Activated T-cell treated with anti-CD3 and anti-CD28 coated beads, Interleukin-2, amount 50 U/mL, for 4 hours (primary cell): ENCODE results near the gene ATP5F1D. TPM values are rescaled to one million over a fixed set of nuclear protein-coding genes. Genes with fewer than 3 reads are reported as not detected.

ENCODE experiments used
- ATAC-seq, 2 donors: fragments of 200-7000 bp; cut with Tn5 transposase; one replicate each; pipeline ENCODE4 v1.10.0; 2021
- DNase-seq: peaks from one replicate; pipeline ENCODE4 v3.0.0-alpha.2; 2020
- H3K27me3 Mint-ChIP-seq: one replicate; pipeline ENCODE4 v1.8.0; 2021; ENCODE audit warnings: low read depth, mixed read lengths
- H3K36me3 Mint-ChIP-seq: one replicate; pipeline ENCODE4 v1.8.0; 2022; ENCODE audit warnings: mixed read lengths; ENCODE audit not compliant: insufficient read depth
- H3K4me1 Mint-ChIP-seq: one replicate; pipeline ENCODE4 v1.8.0; 2021; ENCODE audit warnings: low read depth, mixed read lengths
- H3K4me3 Mint-ChIP-seq: one replicate; pipeline ENCODE4 v1.8.0; 2021; ENCODE audit warnings: mild to moderate bottlenecking, moderate library complexity, mixed read lengths
- H3K9me3 Mint-ChIP-seq: one replicate; pipeline ENCODE4 v1.8.0; 2021; ENCODE audit warnings: mixed read lengths
- total RNA-seq, 3 donors: library from RNA; stranded (reverse); gene quantifications; one replicate each; pipeline ENCODE4 v1.2.1, GENCODE V29; 2021

The ATP5F1D gene
- total RNA-seq, 3 donors from 2014 or later: 259 to 434 (median 312) TPM

DNA sequence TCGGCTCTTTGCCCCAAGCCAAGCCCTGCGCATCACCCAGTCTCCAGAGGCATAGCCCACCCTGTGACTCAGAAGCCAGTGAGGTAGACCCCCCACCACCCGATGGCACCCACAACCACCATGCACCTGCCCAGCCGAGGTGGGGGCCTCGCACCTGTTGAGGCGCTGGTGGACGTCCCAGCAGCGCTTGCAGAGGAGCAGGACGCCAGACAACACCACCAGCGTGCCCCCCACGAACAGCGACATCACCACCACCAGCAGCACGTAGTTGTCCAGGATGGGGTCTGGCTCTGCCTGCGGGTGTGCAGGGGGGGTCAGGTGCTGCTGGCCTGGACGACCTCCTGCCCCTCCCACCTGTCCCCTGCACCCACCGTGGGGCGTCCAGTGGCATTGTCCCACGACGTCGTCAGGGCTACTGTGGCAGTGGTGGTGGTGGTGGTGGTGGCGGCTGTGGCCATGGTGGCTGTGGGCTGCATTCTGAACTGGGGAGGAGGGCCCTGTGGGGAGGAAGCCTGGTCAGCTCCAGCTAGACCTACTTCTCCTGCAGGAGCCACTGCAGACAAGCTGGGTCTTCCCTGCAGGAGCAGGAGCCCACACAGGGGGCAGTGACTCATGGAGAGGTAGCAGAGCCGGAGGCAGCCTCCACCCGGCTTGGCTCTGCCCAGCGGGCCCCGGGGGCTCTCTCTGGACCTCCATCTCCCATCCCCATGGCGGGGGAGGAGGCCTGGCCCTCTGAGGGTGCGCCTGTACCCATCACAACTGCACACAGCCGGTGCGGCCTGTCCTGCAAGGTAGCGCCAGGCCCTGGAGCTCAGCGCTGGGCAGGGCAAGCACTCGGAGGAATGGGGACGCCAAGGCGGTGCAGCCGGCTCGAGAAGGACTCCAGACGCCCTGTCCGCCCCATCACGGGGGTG lies 5.7 kb upstream of the ATP5F1D start:
- Mint-ChIP-seq H3K36me3 (no peaks in the 10 kb centered on the region), H3K4me3 (no peak overlapping the region), H3K9me3 (no peaks in the 10 kb centered on the region), H3K4me1 (peaks cover 17% of the 10 kb centered on the region), H3K27me3 (peaks cover 7% of the 10 kb centered on the region)
- no peak for DNase-seq
- ATAC-seq: no peak

DNA sequence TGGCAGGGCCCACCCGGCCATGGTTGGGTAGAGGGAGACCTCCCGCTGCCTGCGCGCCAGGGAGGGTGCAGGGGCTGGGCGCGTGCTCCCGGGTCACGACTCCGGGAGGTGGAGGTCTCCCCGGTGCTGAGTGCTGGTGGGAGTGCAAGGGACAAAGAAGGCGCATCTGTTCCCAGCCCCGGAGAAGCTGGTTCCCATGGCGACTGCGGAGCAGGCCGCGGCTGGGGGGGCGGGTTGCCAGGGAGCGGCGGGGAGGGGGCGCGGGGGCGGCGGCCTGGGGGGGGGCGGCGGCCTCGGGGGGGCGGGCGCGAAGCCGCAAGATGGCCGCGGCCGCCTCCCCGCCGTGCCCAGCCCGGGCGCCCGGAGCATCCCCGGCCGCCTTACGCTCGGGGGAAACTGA lies 5.0 kb upstream of the ATP5F1D start:
- no peak overlapping the region for H3K4me3 Mint-ChIP-seq
- peaks cover 23% of the 10 kb centered on the region for H3K4me1 Mint-ChIP-seq
- H3K9me3 Mint-ChIP-seq: no peaks in the 10 kb centered on the region
- DNase-seq (no peak), ATAC-seq (no peak)
- peaks cover 7% of the 10 kb centered on the region for H3K27me3 Mint-ChIP-seq
- H3K36me3 Mint-ChIP-seq: no peaks in the 10 kb centered on the region

DNA sequence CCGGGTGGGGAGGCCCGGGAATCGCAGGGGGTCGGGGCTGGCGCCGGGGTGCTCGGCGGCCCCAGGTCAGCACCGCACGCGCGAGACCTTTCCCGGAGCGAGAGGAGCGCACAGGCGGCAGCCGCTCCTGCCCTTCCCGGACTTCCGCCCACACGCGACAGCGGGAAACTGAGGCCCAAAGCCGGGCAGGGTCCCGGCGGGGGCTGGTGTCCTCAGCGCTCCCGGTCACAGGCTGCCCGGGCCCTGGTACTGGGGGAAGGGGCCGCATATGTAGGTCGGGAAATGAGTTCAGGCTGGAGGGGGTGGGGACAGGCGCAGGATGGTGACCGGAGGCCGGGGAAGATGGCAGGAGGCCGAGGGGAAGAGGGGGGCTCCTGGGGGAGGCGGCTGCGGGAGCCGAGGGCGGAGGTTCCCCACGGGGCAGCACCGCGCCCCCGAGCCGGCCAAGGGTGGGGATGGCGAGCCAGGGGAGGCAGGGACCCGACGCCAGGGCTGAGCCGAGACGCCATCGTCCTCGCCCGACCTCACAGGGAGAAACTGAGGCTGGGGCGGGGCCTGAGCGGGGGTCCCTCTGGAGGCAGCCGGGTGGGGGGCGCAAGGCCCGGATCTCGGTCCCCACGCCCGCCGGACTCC lies 4.4 kb upstream of the ATP5F1D start:
- ATAC-seq (no peak), DNase-seq (no peak)
- Mint-ChIP-seq H3K4me1 (peaks cover 23% of the 10 kb centered on the region), H3K27me3 (peaks cover 7% of the 10 kb centered on the region), H3K36me3 (no peaks in the 10 kb centered on the region), H3K4me3 (no peak overlapping the region), H3K9me3 (no peaks in the 10 kb centered on the region)

DNA sequence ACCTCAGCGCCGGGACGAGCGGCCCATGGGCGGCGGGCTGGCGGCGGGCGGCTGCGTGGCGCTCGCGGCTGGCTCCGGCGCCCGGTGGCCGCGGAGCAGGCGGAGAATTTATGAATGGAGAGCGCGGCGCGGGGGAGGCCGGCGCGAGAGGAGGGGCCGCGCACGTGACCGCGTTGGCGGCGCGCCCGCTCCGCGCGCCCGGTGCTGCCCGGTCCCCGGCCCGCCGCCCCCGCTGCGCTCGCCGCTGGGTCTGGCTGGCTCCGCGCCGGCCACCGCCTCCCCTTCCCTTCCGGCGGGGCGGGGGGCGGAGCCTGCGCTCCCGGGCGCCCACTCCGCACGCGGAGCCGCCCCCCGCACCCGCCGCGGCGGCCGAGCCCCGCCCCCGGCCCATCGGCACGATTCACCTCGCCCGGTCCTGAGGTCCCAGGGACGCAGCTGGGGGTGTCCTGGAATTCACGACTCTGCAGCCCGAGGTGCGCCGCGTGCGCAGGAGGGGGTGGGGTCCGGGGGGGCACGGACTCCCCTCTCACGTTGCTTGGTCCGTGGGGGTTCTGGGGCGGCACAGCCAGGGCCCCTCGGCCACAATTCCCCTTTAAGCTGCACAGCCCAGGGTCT lies 3.7 kb upstream of the ATP5F1D start, which contains the start of gene CBARP:
CBARP (minus strand) TSS at position 252 of the 615 bp plus-strand sequence. CDS start 1,905 bp downstream, outside the sequence.
- no peak for DNase-seq

DNA sequence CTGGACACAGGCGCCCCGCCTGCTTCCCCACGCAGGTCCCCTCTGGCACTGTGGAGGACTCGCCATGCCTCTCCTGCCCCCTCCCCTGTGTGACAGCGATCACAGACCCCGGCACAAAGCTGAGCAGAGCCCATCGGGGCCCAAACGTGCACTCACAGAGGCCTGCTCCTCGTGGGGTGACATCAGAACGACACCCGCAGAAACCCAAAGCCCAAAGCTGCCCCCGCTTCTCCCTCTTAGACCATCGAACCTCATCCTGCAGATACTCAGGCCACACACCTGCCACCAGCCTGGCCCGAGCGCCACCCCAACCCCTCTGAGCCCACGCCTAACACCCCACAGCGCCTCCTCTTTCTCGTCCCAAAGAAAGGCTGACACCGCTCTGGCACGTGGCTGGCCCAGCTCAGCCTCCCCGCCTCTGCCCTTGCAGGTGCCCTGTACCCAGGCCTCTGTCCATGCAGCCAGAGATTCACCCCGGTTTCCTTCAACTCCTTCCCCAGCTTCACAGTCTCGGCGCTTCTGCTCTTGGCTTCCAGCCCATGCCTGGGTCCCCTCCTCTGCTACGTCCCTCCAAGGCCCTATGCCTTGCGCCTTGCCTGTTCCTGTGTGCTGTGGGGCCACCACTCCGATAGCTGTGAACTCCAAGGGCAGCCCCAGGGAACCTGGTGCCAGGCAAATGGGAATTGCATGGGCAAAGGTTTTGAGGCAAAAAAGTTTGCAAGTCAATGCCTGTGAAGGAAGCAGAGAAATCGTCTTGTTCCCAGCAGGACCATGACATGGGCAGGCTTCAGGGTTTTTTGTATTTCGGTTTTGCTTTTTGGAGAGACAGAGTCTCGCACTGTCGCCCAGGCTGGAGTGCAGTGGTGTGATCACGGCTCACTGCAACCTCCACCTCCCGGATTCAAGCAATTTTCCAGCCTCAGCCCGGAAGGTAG lies 2.9 kb upstream of the ATP5F1D start:
- DNase-seq (no peak), ATAC-seq (no peak)
- H3K36me3 Mint-ChIP-seq: no peaks in the 10 kb centered on the region
- H3K4me1 Mint-ChIP-seq: peaks cover 32% of the 10 kb centered on the region
- H3K27me3 Mint-ChIP-seq: peaks cover 7% of the 10 kb centered on the region
- H3K4me3 Mint-ChIP-seq: peak overlapping the region; percentile 79
- H3K9me3 Mint-ChIP-seq: no peaks in the 10 kb centered on the region

More for the DNA sequence above, 3.7 kb upstream of the ATP5F1D start, which contains the start of gene CBARP:
- peaks cover 28% of the 10 kb centered on the region for H3K4me1 Mint-ChIP-seq
- H3K9me3 Mint-ChIP-seq: no peaks in the 10 kb centered on the region
- peaks cover 7% of the 10 kb centered on the region for H3K27me3 Mint-ChIP-seq
- no peaks in the 10 kb centered on the region for H3K36me3 Mint-ChIP-seq
- peak within 1 kb of the TSS; percentile 79 for H3K4me3 Mint-ChIP-seq
- ATAC-seq: peak; percentile 4 to 18

DNA sequence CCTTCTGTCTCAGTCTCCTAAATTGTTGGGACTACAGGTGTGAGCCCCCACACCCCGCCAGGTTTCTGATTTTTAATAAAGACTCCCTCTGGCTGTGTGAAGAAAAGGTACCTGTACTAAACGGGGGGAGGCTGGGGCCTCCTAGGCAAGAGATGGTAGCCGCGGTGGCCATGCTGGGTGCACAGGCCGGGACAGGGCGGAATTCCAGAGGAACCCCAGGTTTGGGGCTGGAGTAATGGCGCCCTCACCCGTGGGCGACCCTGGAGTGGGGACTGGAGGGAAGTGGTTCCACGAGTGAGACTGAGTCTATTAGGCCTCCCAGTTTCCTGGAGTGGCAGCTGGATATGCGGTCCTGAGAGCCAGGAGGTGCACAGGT lies 2.1 kb upstream of the ATP5F1D start:
- Mint-ChIP-seq H3K27me3 (peaks cover 7% of the 10 kb centered on the region), H3K9me3 (no peaks in the 10 kb centered on the region), H3K4me3 (peak overlapping the region; percentile 79), H3K4me1 (peaks cover 32% of the 10 kb centered on the region), H3K36me3 (no peaks in the 10 kb centered on the region)
- no peak for DNase-seq
- ATAC-seq: no peak

DNA sequence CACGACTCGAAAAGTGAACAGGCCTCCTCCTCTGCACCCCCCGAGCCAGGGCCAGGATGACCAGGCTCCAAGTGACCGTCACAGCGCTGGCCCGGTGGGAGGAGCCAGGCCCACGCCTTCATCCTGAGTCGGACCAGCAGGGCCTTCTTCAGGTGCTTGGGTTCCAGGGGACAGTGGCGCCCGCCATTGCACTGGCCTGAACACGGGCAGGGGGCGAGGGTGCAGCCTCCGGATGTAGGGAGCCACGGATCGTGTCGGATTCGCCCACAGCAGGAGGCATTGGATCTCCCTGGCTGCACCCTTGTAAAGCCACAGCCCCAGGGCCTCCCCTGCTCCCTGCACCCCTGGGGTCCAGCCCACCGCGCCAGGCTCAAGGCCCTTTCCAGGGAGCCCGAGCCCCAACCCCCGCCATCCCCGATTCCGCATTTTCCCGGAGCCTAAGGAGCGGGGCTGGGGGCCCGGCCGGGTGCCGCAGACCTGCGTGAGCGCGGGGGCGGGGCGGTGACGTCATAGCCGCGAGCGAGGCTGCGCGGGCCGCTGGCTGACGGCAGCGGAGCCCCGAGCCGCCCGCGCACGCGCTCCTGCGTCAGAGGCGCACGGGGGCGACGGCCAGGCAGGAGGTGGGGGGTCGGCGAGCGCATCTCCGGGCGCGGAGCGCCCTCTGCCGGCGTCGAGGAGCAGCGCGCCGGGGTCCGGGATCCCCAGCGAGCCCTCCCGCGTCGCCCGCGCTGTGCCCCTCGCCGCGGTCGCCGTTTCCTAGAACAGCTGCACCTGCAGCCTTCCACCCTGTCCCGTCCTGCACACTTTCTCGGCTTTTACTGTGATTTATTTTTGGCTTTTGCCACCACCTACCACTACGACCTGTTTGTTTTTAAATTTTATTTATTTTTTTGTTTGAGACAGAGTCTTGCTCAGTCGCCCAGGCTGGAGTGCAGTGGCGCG lies 1.5 kb upstream of the ATP5F1D start:
- ATAC-seq (peak; percentile 53 to 60), DNase-seq (peak; percentile 98)
- Mint-ChIP-seq H3K4me1 (peaks cover 36% of the 10 kb centered on the region), H3K9me3 (no peaks in the 10 kb centered on the region), H3K27me3 (peaks cover 7% of the 10 kb centered on the region), H3K36me3 (no peaks in the 10 kb centered on the region), H3K4me3 (peak overlapping the region; percentile 55)

DNA sequence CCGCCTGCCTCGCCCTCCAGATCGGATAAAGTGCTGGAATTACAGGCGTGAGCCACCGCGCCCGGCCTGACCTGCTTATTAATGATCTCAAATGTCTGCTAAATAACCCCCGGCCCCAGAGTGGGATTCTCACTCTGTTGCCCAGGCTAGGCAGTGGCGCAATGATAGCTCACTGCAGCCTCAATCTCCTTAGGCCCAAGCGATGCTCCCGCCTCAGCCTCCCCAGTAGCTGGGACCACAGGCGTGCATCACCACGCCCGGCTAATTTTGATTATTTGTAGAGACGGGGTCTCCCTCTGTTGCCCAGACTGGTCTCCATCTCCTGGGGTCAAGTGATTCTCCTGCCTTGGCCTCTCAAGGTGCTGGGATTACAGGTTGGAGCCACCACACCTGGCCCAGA lies 626 bp upstream of the ATP5F1D start:
- H3K27me3 Mint-ChIP-seq: peaks cover 7% of the 10 kb centered on the region
- H3K4me3 Mint-ChIP-seq: peak overlapping the region; percentile 88
- ATAC-seq: no peak
- no peaks in the 10 kb centered on the region for H3K36me3 Mint-ChIP-seq
- H3K9me3 Mint-ChIP-seq: no peaks in the 10 kb centered on the region
- peaks cover 36% of the 10 kb centered on the region for H3K4me1 Mint-ChIP-seq
- no peak for DNase-seq

DNA sequence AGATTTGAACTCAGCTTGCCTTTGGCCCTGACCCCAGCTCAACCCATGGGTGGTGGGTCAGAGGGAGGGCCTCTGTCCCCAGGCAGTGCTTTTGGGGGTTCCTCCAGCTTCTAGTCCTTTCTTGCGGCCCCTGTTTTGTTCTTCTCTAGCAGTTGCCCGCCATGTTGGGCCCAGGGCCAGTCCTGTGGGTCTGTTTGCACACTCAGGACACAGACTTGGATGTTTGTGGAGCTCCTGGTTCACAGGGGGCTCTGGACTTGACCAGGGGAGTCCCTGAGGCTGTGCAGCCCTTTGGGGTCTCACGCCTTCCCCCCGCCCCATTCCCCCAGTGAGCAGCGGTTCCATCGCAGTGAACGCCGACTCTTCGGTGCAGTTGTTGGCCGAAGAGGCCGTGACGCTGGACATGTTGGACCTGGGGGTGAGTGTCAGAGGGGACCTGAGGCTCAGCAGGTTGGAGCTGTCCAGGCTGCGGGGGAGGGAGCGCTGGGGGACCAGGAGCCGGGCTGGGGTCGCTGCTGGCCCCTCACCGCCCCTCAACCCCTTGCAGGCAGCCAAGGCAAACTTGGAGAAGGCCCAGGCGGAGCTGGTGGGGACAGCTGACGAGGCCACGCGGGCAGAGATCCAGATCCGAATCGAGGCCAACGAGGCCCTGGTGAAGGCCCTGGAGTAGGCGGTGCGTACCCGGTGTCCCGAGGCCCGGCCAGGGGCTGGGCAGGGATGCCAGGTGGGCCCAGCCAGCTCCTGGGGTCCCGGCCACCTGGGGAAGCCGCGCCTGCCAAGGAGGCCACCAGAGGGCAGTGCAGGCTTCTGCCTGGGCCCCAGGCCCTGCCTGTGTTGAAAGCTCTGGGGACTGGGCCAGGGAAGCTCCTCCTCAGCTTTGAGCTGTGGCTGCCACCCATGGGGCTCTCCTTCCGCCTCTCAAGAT lies 2.5 kb downstream of the ATP5F1D start:
- peaks cover 30% of the 10 kb centered on the region for H3K4me1 Mint-ChIP-seq
- H3K4me3 Mint-ChIP-seq: peak overlapping the region; percentile 87
- no peaks in the 10 kb centered on the region for H3K27me3 Mint-ChIP-seq
- no peaks in the 10 kb centered on the region for H3K9me3 Mint-ChIP-seq
- DNase-seq (peak; percentile 90), ATAC-seq (peak; percentile 39 to 41)
- H3K36me3 Mint-ChIP-seq: no peaks in the 10 kb centered on the region

DNA sequence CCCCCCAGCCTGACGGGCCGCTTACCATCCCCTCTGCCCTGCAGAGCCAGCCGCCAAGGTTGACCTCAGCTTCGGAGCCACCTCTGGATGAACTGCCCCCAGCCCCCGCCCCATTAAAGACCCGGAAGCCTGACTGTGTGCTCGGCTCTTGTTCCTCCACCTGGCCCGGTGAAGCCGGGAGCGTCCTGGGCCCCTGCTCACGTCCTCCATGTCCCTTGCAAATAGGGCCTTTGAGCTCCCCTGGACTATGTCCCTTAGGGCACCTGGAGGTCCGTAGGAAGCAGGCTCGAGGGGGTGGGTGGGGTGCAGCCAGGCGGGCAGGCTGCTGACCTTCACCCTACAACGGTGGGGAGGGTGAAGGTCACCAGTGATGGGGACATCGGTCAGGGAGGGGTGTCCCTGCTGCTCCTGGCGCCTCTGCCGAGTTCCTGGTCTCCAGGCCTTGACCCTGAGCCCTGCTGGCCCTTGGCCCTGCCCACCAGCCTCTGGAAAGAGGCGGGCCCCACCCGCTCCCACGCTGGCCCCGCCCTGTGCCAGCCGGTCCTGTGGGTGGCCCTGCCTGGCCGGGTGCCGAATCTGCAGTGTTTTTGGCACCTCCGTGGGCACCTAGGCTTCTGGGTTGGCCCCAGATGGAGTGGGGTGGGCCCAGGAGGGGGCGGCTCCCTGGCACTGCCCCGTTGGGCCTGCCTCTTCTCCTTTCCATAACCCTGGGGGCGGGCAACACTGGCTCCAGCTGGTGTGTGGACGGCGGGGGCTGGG lies 3.3 kb downstream of the ATP5F1D start:
- H3K9me3 Mint-ChIP-seq: no peaks in the 10 kb centered on the region
- DNase-seq (no peak), ATAC-seq (no peak)
- H3K4me3 Mint-ChIP-seq: peak overlapping the region; percentile 63
- no peaks in the 10 kb centered on the region for H3K27me3 Mint-ChIP-seq
- peaks cover 25% of the 10 kb centered on the region for H3K4me1 Mint-ChIP-seq
- no peaks in the 10 kb centered on the region for H3K36me3 Mint-ChIP-seq

DNA sequence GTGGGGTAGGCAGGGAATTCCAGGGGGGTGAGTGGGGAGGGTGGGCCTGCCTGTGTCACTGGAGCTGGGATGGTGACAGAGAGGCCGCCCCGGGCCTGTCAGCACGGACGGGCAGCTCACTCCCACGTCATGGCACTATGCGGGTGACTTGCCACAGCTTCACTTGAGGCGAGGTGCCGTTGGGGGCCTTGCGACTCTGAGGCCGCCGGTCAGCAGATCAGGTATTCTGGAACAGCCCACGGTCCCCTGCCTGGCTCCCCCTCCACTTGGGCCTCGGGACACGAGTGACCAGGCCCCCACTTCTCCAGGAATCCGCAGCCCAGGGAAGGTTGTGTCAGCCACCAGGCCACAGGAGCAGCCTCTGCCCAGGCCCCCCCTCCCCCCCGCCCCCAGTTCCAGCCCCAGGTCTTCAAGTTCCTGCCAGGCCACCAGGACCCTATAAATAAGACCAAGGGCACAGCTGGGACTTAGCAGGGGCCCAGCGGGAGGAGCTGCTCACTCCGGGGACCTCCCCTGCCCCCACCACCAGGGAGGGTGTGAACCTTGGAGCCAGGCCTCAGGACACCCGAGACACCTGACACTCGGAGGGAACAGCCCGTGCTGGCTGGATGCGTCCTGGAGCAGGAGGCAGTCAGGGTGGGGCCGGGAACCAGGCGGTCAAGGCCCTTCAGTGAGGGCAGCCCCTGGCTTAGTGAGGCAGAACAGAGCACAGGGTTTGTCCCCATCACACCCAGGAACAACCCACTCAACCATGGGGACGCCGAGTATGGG lies 4.1 kb downstream of the ATP5F1D start:
- Mint-ChIP-seq H3K4me3 (no peak overlapping the region), H3K4me1 (peaks cover 24% of the 10 kb centered on the region), H3K9me3 (no peaks in the 10 kb centered on the region), H3K36me3 (no peaks in the 10 kb centered on the region), H3K27me3 (no peaks in the 10 kb centered on the region)
- no peak for ATAC-seq
- no peak for DNase-seq
